Adrenal gland (tissue), 5 donors: ENCODE results near the gene WWTR1.

Source experiments
- POLR2A ChIP-seq, 2 donors: fragments of 450-650 bp; IDR thresholded peaks; one replicate each; pipeline ENCODE4 v1.6.1; 2017; ENCODE audit warnings: antibody characterized with exemption in 2 of 2, mild to moderate bottlenecking in 2 of 2, moderate library complexity in 1 of 2
- TF ChIP-seq, protein P1 (sequence below), 6 experiments: fragments of 450-650 bp in 4 of 6; fragments of 200-600 bp in 2 of 6; sonication (generic) in 1 of 6; IDR thresholded peaks; 1 replicate in 5 of 6; 2 replicates in 1 of 6; pipeline versions ENCODE4 v1.5.1 to v1.8.0; 2016 to 2021; ENCODE audit warnings: antibody characterized with exemption in 6 of 6, mild to moderate bottlenecking in 2 of 6, moderate library complexity in 1 of 6
- donor health status: DM: no; HTN: no; CAD: no.

DNA sequence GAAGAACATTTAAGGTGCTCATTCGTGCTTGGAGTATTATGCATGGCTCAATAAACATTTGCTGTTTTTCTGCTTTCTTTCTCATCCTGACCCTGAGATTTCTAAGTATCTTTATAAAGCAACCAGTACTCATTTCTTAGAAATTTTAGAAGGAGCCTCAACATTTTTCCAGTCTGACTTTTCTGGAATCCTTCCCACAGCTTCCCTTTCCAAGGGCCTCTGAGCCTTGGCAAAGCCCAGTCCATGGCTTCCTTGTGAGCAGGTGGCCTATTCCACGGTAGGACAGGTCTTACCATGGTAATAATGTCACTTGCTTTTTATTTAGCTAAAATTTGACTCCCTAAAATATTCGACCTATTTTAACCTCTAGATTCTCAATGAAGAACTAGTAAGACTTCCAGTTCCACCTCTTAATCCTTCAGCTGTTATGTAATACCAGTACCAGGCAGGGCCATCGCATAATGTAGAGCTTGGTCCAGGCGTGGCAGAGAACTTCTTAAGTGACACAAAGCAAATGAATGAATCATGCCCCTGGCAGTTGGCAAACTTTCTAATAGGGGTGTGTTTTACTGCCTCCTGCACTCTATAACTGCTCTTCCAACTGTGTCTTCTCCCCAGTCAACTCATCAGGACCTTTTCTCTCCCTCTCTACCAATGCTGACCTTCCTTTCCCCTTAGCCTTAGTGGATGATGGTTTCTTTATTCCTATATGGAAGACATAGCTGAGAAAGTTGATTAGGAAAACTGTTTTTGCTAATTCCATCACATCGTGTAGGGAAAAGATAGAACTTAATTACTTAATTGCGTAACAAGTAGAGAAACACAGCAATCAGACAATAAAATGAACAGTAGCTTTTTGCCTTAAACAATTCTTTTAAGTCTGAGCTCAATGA lies 184.2 kb downstream of the WWTR1 start:
- TF ChIP-seq, protein P1, sequence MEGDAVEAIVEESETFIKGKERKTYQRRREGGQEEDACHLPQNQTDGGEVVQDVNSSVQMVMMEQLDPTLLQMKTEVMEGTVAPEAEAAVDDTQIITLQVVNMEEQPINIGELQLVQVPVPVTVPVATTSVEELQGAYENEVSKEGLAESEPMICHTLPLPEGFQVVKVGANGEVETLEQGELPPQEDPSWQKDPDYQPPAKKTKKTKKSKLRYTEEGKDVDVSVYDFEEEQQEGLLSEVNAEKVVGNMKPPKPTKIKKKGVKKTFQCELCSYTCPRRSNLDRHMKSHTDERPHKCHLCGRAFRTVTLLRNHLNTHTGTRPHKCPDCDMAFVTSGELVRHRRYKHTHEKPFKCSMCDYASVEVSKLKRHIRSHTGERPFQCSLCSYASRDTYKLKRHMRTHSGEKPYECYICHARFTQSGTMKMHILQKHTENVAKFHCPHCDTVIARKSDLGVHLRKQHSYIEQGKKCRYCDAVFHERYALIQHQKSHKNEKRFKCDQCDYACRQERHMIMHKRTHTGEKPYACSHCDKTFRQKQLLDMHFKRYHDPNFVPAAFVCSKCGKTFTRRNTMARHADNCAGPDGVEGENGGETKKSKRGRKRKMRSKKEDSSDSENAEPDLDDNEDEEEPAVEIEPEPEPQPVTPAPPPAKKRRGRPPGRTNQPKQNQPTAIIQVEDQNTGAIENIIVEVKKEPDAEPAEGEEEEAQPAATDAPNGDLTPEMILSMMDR (IDR thresholded peaks at IDR 0.05): no peak
- TF ChIP-seq POLR2A (IDR thresholded peaks at IDR 0.05): no peak
